ENCODE data around the gene RAPGEF5.

Gene RAPGEF5

DNA sequence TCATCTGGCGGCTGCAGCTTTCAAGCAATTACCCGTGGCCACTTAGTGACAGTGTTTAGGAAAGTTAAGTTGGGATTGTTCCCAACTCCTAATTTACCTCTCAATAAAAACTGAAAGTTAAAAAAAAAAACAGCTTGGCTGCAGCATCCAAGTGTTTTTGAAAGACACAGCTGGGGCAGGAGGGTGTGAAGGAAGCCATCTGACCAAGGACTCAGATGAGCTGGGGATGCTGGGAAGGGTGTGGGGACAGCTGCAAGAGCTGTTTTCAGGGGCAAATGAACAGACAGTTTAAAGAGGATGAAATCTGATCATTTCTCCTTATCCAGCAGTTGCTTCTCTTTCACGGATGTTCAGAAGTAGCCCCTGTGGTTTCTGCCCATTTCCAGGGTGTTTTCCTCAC is 282.1 kb downstream of the RAPGEF5 start:
- DNase-seq, result no peak

Data from NCI-H1092 treated with DMSO at 0.1 percent for 48 hours (cell line).